Measurements from ENCODE around the gene GALE. TPM values are rescaled to one million over a fixed set of nuclear protein-coding genes. Genes with fewer than 3 reads are reported as not detected.
A peak's percentile ranks its signal among the peaks of the same experiment; 100 is the strongest.

The GALE gene
- total and polyA plus RNA-seq, 7 donors: 7.8 to 208 (median 11.5) TPM

DNA sequence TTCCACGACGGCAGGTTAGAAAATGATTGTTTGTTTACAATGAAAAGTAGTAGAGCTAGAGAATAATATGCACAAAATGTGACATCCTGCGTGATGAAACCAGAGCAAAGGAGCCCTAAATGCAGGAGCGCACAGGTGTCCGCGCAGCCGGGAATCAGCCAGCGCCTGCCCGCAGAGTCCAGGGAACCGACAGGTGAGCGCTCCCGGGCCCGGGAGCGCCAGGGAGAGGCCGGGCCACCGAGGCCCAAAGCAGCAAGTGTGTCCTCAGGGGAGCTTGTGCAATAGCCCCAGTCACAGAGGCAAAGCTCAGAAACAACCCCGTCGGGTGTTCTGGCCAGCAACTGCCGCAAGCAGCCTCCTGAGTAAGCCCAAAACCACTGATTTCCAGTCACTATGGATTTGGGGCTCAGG, 789 bp upstream of the GALE start:
- peak overlapping the region; percentile 86 to 94 (median 90) for H3K27ac ChIP-seq

DNA sequence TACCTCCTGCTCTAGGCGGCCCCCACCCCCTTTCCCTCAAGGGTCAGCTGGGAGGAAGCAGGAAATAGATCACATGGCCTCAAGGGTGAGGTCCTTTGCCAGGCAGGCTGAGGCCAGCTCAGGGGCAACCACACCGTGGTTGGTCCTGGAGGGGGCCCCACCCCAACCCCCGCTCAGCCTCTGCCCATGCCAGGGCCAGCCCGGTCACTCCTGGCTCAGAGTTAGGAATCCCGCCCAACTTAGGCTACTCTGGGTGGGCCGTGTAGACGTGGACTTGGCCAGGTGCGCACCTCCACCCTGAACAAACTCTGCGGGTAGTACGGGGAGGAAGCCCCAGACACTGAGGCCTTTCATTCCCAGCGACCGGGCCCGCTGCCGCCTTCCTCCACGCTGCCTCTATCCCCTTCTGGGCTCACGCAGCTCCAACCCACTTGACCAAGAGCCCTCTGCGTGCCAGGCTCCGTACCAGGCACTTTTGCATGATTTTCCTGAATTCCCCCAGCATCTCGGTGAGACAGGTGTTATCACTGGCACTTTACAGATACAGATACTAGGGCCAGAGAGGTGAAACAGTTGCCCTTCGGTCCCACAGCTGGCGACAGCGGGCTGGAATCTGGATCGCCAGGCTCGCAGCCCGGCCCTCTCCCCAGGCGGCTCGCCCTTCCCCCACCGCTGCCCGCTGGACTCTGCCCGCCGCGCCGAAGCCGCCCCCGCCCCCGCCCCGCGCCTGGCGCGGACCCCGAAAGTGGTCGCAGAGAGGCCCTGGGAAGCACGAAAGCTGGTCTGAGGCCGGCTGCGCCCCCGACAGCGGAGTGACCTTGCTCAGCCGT, 769 bp downstream of the GALE start:
- peaks cover 0 to 28% (median 20%) of the 10 kb centered on the region in 4 donors for H3K4me1 ChIP-seq
- H3K4me3 ChIP-seq: peak overlapping the region; percentile 69 to 93 (median 76)
- WGBS, 2 donors: 1 to 3% methylated on average over 48 of the region's 48 CpGs
- H3K27ac ChIP-seq: peak overlapping the region; percentile 86 to 94 (median 90)
- intact Hi-C loops (cut with DNase I): loop anchor here (2.0 to 10.0 kb wide), 3 partner anchors 23 to 158 kb away; partner anchors contain the start of genes FUCA1 and PNRC2
- H3K27me3 ChIP-seq: no peaks in the 10 kb centered on the region
- H3K9me3 ChIP-seq: no peaks in the 10 kb centered on the region
- H3K36me3 ChIP-seq: peaks cover 0 to 20% (median 3%) of the 10 kb centered on the region in 4 donors
- no peak for DNase-seq
- TF ChIP-seq EP300 (IDR thresholded peaks at IDR 0.05) (no peak), POLR2AphosphoS5 (IDR thresholded peaks at IDR 0.05) (peak in 3 of 4 donors; percentile 43 to 74 (median 44)), POLR2A (IDR thresholded peaks at IDR 0.05) (peak in 1 of 2 donors; percentile 68)

More for the DNA sequence above, 789 bp upstream of the GALE start:
- no peaks in the 10 kb centered on the region for H3K27me3 ChIP-seq
- H3K4me3 ChIP-seq: peak overlapping the region; percentile 69 to 93 (median 76)
- intact Hi-C loops (cut with DNase I): loop anchor here (2.0 to 10.0 kb wide), 3 partner anchors 21 to 156 kb away; partner anchors contain the start of genes FUCA1 and PNRC2
- no peaks in the 10 kb centered on the region for H3K9me3 ChIP-seq
- DNase-seq: no peak
- H3K36me3 ChIP-seq: peaks cover 0 to 9% (median 3%) of the 10 kb centered on the region in 4 donors
- peaks cover 0 to 28% (median 20%) of the 10 kb centered on the region in 4 donors for H3K4me1 ChIP-seq
- TF ChIP-seq POLR2AphosphoS5 (IDR thresholded peaks at IDR 0.05) (no peak), EP300 (IDR thresholded peaks at IDR 0.05) (no peak), CTCF (IDR thresholded peaks at IDR 0.05) (no peak), POLR2A (IDR thresholded peaks at IDR 0.05) (no peak)
- WGBS, 2 donors: 9 to 33% methylated on average over 19 of the region's 19 CpGs

DNA sequence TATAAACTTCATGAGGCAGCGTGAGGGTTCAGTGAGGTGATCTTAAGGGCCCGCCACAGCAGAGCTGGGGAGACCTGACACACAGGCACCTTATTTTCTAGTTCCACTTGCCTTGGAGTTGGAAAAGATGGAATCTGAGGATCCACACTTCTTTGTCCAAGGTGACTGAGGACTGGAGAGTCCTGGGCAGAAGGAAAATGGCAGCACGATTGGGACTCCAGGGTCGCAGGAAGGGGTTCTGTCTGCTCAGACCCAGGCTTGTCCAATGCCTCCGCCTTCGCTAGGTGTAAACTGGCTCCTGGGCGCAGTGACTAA, 1.3 kb downstream of the GALE start:
- H3K9me3 ChIP-seq: no peaks in the 10 kb centered on the region
- peaks cover 0 to 28% (median 20%) of the 10 kb centered on the region in 4 donors for H3K4me1 ChIP-seq
- peak overlapping the region in 3 of 4 donors; percentile 86 to 93 (median 88) for H3K27ac ChIP-seq
- WGBS, 2 donors: 43 to 67% methylated on average over 7 of the region's 7 CpGs
- TF ChIP-seq EP300 (IDR thresholded peaks at IDR 0.05): no peak
- TF ChIP-seq POLR2A (IDR thresholded peaks at IDR 0.05): no peak
- TF ChIP-seq CTCF (IDR thresholded peaks at IDR 0.05): no peak
- TF ChIP-seq POLR2AphosphoS5 (IDR thresholded peaks at IDR 0.05): no peak
- intact Hi-C loops (cut with DNase I): no loop called here
- H3K4me3 ChIP-seq: peak overlapping the region in 3 of 4 donors; percentile 69 to 93 (median 83)
- no peak for DNase-seq
- peaks cover 0 to 22% (median 7%) of the 10 kb centered on the region in 4 donors for H3K36me3 ChIP-seq
- no peaks in the 10 kb centered on the region for H3K27me3 ChIP-seq

- Histone ChIP-seq H3K4me3 (no peak overlapping the region), H3K27ac (peak overlapping the region in 2 of 4 donors; percentile 88 to 93), H3K9me3 (no peaks in the 10 kb centered on the region), H3K36me3 (peaks cover 0 to 22% (median 8%) of the 10 kb centered on the region in 4 donors), H3K4me1 (peaks cover 0 to 33% (median 22%) of the 10 kb centered on the region in 4 donors), H3K27me3 (no peaks in the 10 kb centered on the region)
- intact Hi-C loops (cut with DNase I): no loop called here
- no peak for DNase-seq
- TF ChIP-seq EP300 (IDR thresholded peaks at IDR 0.05): no peak
- TF ChIP-seq POLR2A (IDR thresholded peaks at IDR 0.05): no peak
- no peak for TF ChIP-seq CTCF (IDR thresholded peaks at IDR 0.05)
- TF ChIP-seq POLR2AphosphoS5 (IDR thresholded peaks at IDR 0.05): no peak
- 81 to 90% methylated on average over 12 of the region's 12 CpGs for WGBS, 2 donors
Measured at GRCh38 chr1:23798662-23799142, 1.9 kb downstream of the GALE start.
